Medulla oblongata (tissue), 1 donor: ENCODE measurements around the gene SYCE3.
"Not testable (repeated sequence)": the region's sequence is repeated elsewhere in the genome, so short reads cannot be mapped to it uniquely, and the experiment has no call there.

Experiments
- DNase-seq: peaks from one replicate; pipeline ENCODE4 v3.0.0-alpha.2; 2015; ENCODE audit errors: extremely low spot score

The SYCE3 gene

GRCh38 chr22:50548921-50549790 is 13.6 kb downstream of the SYCE3 start:
- DNase-seq, result no peak

DNA sequence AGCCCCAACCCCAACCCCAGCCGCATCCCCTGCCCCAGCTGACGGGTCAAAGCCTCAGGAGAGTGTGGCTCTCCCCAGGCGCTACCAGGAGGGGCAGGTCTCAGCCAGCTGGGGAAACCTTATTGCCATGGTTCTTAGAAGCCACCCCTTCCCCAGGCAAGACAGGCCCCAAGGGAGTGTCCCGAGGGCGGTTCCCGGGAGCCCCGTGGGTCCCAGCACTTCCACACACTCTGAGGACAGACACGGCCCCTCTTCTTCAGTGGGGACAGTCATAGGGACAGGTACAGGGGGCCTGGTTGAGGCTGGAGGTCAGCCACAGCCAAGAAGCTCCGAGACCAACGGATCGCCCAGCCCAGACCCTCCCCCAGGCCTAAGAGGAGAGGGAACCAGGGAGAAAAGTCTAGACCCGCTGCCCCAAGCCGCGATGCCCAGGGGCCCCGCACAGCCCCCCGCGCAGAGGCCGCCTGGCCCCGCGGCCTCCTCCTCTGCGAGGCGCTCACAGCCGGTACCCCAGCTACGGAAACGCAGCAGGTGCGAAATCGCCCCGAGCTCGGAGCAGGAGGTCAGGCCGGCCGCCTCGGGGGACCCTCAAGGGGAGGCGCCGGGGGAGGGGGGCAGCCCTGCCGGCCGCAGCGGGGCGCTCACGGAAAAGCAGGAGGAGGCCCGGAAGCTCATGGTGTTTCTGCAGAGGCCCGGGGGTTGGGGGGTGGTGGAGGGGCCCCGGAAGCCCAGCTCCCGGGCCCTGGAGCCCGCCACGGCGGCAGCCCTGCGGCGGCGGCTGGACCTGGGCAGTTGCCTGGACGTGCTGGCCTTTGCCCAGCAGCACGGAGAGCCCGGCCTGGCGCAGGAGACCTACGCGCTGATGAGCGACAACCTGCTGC is 14.4 kb downstream of the SYCE3 start:
- no peak for DNase-seq

DNA sequence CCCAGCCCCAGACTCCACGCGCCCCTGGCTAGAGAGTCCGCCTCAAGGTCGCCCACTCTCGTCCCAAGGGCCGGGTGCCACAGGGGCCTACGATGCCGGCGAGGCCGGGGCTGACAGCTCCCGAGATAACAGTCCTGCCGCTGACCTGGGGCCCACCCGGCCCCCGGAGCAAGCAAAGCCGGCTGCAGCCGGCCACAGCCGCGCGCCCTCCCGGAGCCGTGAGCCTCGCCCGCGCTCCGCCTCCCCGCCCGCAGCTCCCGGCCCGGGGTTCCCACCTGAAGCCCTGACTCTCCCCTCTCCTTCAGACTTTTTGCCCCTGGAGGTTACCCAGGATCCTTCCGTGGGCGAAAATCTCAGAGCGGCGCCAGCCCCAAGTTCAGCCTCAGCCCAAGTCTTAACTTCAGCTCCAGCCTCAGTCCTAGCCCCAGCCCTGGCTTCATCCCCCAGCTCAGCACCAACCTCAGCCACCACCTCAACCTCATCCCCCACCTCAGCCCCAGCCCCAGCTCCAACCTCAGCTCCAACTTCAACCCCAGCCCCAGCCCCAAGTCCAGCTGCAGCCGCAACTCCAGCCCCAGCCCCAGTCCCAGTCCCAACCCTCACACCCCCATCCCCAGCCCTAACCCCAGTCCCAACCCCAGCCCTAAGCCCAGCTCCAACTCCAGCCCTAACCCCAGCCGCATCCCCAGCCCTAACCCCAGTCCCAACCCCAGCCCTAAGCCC is 15.3 kb downstream of the SYCE3 start:
- DNase-seq, result no peak

DNA sequence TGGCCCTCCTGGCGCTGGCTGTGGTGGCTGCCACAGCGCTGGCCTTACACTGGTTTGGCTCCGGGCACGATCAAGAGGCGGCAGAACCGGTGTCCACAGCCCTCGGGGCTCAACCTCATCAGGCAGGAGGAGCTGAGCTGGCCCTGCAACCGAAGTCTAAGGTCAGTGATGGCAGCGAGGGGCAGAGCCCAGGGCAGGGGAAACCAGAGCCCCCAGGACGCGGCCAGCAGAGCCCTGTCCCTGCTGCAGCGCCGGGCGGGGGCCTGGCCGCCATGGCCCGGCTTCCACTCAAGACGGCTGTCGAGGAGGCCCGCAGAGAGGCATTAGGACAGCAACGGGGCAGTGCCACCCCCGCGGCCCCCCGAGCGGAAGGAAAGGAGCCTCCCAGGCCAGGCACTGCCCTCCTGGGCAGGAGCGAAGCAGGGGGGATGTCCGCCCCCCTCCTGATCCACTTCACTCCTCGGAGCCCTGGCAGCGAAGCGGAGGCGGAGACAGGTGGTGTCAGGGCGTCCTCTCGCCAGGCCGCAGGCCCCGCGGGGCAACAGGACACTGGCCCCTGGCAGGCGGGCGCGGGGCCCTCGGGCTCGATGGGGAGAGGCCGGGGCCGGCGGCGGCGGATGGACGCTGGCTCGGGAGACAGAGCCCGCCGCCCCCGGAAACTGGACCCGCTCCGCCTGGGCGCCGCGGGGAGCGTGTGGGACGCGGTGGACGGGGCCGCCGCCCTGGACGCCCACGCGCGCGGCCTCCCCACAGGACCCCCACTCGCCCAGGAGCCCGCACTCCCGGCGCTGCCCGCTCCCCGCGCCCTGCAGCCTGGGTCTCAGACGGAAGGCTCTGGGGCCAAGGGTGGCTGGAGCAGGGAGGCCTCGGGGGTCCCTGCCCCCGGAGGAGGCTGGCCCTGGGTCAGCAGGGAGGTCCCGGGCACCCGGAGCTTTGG is 16.1 kb downstream of the SYCE3 start:
- no peak for DNase-seq

DNA sequence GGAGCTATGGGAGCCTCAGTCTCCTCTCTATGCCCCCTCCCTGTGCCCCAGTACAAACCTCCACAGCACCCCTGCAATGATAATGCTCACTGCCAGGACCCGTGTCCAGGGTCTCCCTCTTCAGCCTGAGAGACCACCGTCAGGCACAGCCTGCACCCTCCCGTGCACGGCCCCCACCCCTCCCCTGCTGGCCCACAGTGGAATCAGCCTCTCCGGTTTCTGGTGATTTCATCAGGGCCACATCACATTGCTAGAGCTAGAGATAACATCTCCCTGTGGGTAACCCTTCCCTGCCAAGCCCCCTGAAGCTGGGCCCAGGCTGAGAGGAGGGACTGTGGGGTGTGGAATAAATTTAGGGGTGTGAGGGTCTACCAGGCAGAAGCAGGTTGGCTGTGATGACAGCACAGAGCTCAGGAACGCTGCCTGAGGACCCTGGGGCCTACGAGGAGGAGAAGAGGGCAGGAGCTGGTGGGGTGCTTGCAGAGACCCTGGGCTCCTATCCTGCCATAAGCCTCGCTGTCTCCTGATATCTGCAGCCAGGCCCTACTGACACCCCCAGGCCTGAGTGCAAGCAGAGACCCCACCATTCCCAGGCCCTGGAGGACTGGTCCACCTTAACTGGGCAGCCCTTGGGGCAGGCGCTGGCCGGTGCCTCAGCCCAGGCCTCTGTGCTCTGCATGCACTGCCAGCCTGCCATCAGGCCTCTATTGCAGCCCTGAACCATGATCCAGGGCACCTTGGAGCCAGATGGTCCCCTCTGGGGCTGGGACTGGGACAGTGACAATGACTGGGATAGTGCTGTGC is 17.0 kb downstream of the SYCE3 start, which contains the start of gene KLHDC7B:
Gene KLHDC7B, plus strand, starts transcription at position 378 of the 804 bp plus-strand sequence. Its CDS starts 345 bp downstream, at position 723.
- DNase-seq, result no peak

DNA sequence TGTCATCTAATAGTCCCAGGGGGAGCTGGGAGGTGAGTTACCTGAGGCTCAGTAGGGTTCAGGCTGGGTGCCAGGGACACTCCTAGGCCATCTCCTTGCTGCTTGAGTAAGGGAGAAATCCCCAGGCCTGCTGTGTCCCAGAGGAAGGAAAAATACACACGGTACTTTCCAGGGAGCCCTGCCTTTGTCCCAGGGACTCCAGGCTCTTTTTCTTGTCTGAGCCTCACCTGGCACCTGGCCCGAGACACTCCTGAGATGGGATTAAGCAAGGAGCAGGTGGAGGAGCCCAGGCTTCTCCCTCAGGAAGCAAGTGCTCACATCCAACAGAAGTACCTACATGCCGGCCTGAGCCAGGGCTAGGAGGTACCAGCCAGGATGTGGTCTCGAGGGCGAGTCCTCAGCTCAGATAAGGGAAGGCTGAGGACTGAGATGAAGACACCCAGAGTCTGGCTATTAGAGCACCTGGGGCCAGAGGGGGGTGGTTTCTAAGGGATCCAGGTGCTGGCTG is 17.9 kb downstream of the SYCE3 start:
- DNase-seq, result no peak

GRCh38 chr22:50544078-50544745 is 18.5 kb downstream of the SYCE3 start:
- DNase-seq, result peak; percentile 58

- peak; percentile 51 for DNase-seq
Measured at GRCh38 chr22:50542416-50542927, 20.2 kb downstream of the SYCE3 start.

DNA sequence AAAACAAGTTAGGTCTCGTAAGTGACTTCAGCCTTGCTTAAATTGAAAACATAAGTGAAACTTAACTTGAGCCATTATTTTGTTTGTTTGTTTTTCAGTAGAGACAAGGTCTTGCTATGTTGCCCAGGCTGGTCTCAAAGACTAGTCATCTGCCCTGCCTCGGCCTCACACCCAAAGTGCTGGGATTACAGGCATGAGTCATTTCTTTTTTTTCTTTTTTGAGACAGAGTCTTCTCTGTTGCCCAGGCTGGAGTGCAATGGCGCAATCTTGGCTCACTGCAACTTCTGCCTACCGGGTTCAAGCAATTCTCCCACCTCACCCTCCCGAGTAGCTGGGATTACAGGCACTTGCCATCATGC is 21.1 kb downstream of the SYCE3 start:
- DNase-seq, result not testable (repeated sequence)

DNA sequence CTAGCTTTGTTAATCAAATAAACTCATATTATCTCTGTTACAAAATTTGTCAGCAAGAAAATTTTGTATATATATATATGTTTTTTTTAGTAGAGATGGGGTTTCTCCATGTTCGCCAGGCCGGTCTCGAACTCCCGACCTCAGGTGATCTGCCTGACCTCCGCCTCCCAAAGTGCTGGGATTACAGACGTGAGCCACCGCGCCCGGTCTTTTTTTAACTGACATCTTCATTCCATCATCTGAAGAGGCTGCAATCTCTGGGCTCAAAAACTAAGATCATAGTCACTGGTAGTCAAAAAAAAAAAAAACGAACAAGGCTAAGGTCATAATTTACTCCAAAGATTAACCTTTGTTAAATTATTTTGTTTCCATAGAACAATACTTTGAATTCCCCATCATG is 22.3 kb downstream of the SYCE3 start:
- DNase-seq, result no peak

- no peak for DNase-seq
Measured at GRCh38 chr22:50537765-50538164, 25.0 kb downstream of the SYCE3 start.

GRCh38 chr22:50536226-50536625 is 26.5 kb downstream of the SYCE3 start:
- no peak for DNase-seq

GRCh38 chr22:50535113-50535512 is 27.6 kb downstream of the SYCE3 start:
- no peak for DNase-seq

GRCh38 chr22:50533856-50534711 is 28.6 kb downstream of the SYCE3 start:
- DNase-seq, result peak; percentile 31

GRCh38 chr22:50532824-50533796 is 29.6 kb downstream of the SYCE3 start:
- DNase-seq, result no peak

- DNase-seq, result no peak
Measured at GRCh38 chr22:50531962-50532674, 30.6 kb downstream of the SYCE3 start.
